OCI-LY7 (cell line): Measurements from ENCODE around the gene STIM1. TPM values are rescaled to one million over a fixed set of nuclear protein-coding genes. Genes with fewer than 3 reads are reported as not detected.

Source experiments
- BruUV-seq: library from RNA; stranded (reverse); fragments of 400-500 nt; replicated peaks from 2 replicates; lab custom pipeline; 2021; lab: Mats Ljungman, UMichigan
- CTCF ChIA-PET: fragments of 300-600 bp; sonication (Branson Sonifier 250); formaldehyde crosslinking; loops from one replicate; lab custom pipeline; 2022; ENCODE audit warnings: antibody characterized with exemption; ENCODE audit not compliant: unreplicated experiment; lab: Charles Lee
- POLR2A ChIA-PET: fragments of 300-600 bp; sonication (Branson Sonifier 250); formaldehyde crosslinking; loops from one replicate; lab custom pipeline; 2022; ENCODE audit warnings: antibody characterized with exemption; lab: Charles Lee
- DNase-seq: peaks from one replicate; pipeline ENCODE4 v3.0.0-alpha.2; 2015; ENCODE audit warnings: low spot score
- H2AFZ ChIP-seq: fragments of 200-600 bp; sonication (generic), shearing (Covaris generic); 2 replicates; pipeline ENCODE4 v1.6.1; 2014; ENCODE audit warnings: mild to moderate bottlenecking, antibody characterized with exemption, low read length, moderate library complexity
- H3K27ac ChIP-seq: fragments of 200-600 bp; sonication (generic); 2 replicates; pipeline ENCODE4 v1.5.1; 2014; ENCODE audit warnings: mixed run types, low read depth, mild to moderate bottlenecking, moderate library complexity, low read length, inconsistent platforms; ENCODE audit not compliant: poor library complexity, severe bottlenecking
- H3K36me3 ChIP-seq: fragments of 200-600 bp; sonication (generic); 2 replicates; pipeline ENCODE4 v1.6.1; 2014; ENCODE audit warnings: mild to moderate bottlenecking, antibody characterized with exemption, low read length, moderate library complexity, mixed read lengths; ENCODE audit not compliant: insufficient read depth
- H3K4me1 ChIP-seq: fragments of 200-600 bp; sonication (generic); 2 replicates; pipeline ENCODE4 v1.5.1; 2014; ENCODE audit warnings: mild to moderate bottlenecking, low read length; ENCODE audit not compliant: insufficient read depth, poor library complexity, severe bottlenecking
- H3K4me2 ChIP-seq: fragments of 200-600 bp; sonication (generic); 2 replicates; pipeline ENCODE4 v1.6.1; 2014; ENCODE audit warnings: mild to moderate bottlenecking, low read length
- H3K4me3 ChIP-seq: fragments of 200-600 bp; sonication (generic); 2 replicates; pipeline ENCODE4 v1.5.1; 2014; ENCODE audit warnings: mild to moderate bottlenecking, low read depth, low read length; ENCODE audit not compliant: poor library complexity, severe bottlenecking
- H3K79me2 ChIP-seq: fragments of 200-600 bp; sonication (generic); 2 replicates; pipeline ENCODE4 v1.6.1; 2016; ENCODE audit warnings: low read depth, mild to moderate bottlenecking, low read length, moderate library complexity, mixed read lengths; ENCODE audit not compliant: insufficient read depth
- H3K9me2 ChIP-seq: fragments of 200-600 bp; sonication (generic); 2 replicates; pipeline ENCODE4 v1.6.1; 2016; ENCODE audit warnings: mild to moderate bottlenecking, low read length, mixed read lengths; ENCODE audit not compliant: insufficient read depth
- H3K9me3 ChIP-seq: fragments of 200-600 bp; sonication (generic); 2 replicates; pipeline ENCODE4 v1.6.1; 2014; ENCODE audit warnings: mild to moderate bottlenecking, mixed run types, low read length, mixed read lengths
- H4K20me1 ChIP-seq: fragments of 200-600 bp; sonication (generic); 2 replicates; pipeline ENCODE4 v1.6.1; 2014; ENCODE audit warnings: mild to moderate bottlenecking, antibody characterized with exemption, low read length, moderate library complexity, mixed read lengths; ENCODE audit not compliant: insufficient read depth
- CTCF ChIP-seq: fragments of 200-600 bp; sonication (generic); conservative IDR thresholded peaks from 2 replicates; pipeline ENCODE4 v1.5.1; 2014; ENCODE audit warnings: mild to moderate bottlenecking, antibody characterized with exemption, low read length, moderate library complexity, mixed read lengths
- EZH2phosphoT487 ChIP-seq: fragments of 200-600 bp; sonication (generic); IDR thresholded peaks from 2 replicates; pipeline ENCODE4 v1.6.1; 2018; ENCODE audit warnings: low read depth, borderline replicate concordance, mild to moderate bottlenecking, mixed run types, antibody characterized with exemption, low read length, moderate library complexity, mixed read lengths
- intact Hi-C: fragments of 100-400 bp; cut with micrococcal nuclease; formaldehyde crosslinking; loops from one replicate; pipeline ENCODE4 v1.10.0; 2022; ENCODE audit not compliant: unreplicated experiment
- total RNA-seq, 2 experiments: library from RNA; depleted of rRNA in 1 of 2; stranded (reverse); fragments of >200 nt in 1 of 2; shearing (Covaris generic) in 1 of 2; gene quantifications; 2 replicates each; pipeline ENCODE4 v1.2.3, GENCODE V29; 2014 to 2022

Gene STIM1
- total RNA-seq, 2 experiments from 2014 or later = 21.0 to 49.1 TPM

GRCh38 chr11:3892156-3892555, 36.7 kb downstream of the STIM1 start:
- peaks cover 33% of the 10 kb centered on the region; the same call in 1 of the 2 replicates for H3K79me2 ChIP-seq
- TF ChIP-seq EZH2phosphoT487 = no peak
- no peak for TF ChIP-seq CTCF
- ChIA-PET POLR2A (interaction anchor here (0.9 kb wide), 1 partner anchor 33 kb away, joined by 3 read pairs; no protein-coding TSS in a partner anchor), CTCF (no interaction called here)
- H4K20me1 ChIP-seq = 0 out of 2 replicates have a peak, but pooled peaks cover 3% of the 10 kb centered on the region
- DNase-seq = no peak
- no peak overlapping the region for H3K27ac ChIP-seq
- H3K36me3 ChIP-seq = no peaks in the 10 kb centered on the region
- H3K9me3 ChIP-seq = no peaks in the 10 kb centered on the region
- BruUV-seq = no TSS peak
- H3K4me3 ChIP-seq = no peak overlapping the region
- intact Hi-C loops = no loop called here
- H2AFZ ChIP-seq = no peak overlapping the region
- no peak overlapping the region for H3K4me2 ChIP-seq
- no peaks in the 10 kb centered on the region for H3K9me2 ChIP-seq
- H3K4me1 ChIP-seq = peaks cover 71% of the 10 kb centered on the region

GRCh38 chr11:3893311-3893710, 37.8 kb downstream of the STIM1 start:
- Histone ChIP-seq H3K27ac (peak overlapping the region; percentile 90), H2AFZ (peak overlapping the region; percentile 26; the same call in 1 of the 2 replicates), H3K9me2 (no peaks in the 10 kb centered on the region), H3K79me2 (peaks cover 33% of the 10 kb centered on the region; the same call in 1 of the 2 replicates), H4K20me1 (no peaks in the 10 kb centered on the region), H3K4me1 (peaks cover 61% of the 10 kb centered on the region), H3K9me3 (no peaks in the 10 kb centered on the region), H3K4me3 (peak overlapping the region; percentile 57), H3K36me3 (no peaks in the 10 kb centered on the region), H3K4me2 (peak overlapping the region; percentile 91)
- POLR2A ChIA-PET = interaction anchor here (1.3 to 4.2 kb wide), 4 partner anchors 10 to 38 kb away, joined by 9 to 24 read pairs (median 13); partner anchors contain the start of gene STIM1
- intact Hi-C loops = no loop called here
- CTCF ChIA-PET = interaction anchor here (2.2 kb wide), 1 partner anchor 39 kb away, joined by 12 read pairs; the partner anchor contains the start of gene STIM1
- BruUV-seq = no TSS peak
- DNase-seq = no peak
- TF ChIP-seq EZH2phosphoT487 (no peak), CTCF (no peak)

- intact Hi-C loops = loop anchor here (2.0 kb wide), 1 partner anchor 39 kb away; the partner anchor contains the start of gene STIM1
Observed at GRCh38 chr11:3894128-3894731, 38.8 kb downstream of the STIM1 start.

More at GRCh38 chr11:3894128-3894731, 38.8 kb downstream of the STIM1 start:
- peak overlapping the region; percentile 57 for H3K4me3 ChIP-seq
- POLR2A ChIA-PET = interaction anchor here (0.6 to 4.2 kb wide), 11 partner anchors 9 to 1509 kb away, joined by 3 to 24 read pairs (median 7); partner anchors contain the start of gene STIM1
- TF ChIP-seq CTCF (no peak), EZH2phosphoT487 (no peak)
- peak overlapping the region; percentile 91 for H3K4me2 ChIP-seq
- H3K4me1 ChIP-seq = peaks cover 53% of the 10 kb centered on the region
- no peaks in the 10 kb centered on the region for H3K36me3 ChIP-seq
- CTCF ChIA-PET = interaction anchor here (1.0 to 2.2 kb wide), 2 partner anchors 39 to 49 kb away, joined by 3 to 12 read pairs; partner anchors contain the start of gene STIM1
- BruUV-seq = no TSS peak
- H2AFZ ChIP-seq = peak overlapping the region; percentile 26; the same call in 1 of the 2 replicates
- H3K79me2 ChIP-seq = peaks cover 33% of the 10 kb centered on the region; the same call in 1 of the 2 replicates
- peak overlapping the region; percentile 90 for H3K27ac ChIP-seq
- H3K9me3 ChIP-seq = no peaks in the 10 kb centered on the region
- H3K9me2 ChIP-seq = no peaks in the 10 kb centered on the region
- no peaks in the 10 kb centered on the region for H4K20me1 ChIP-seq
- peak; percentile 95 for DNase-seq
